Measurements from ENCODE around the gene KMT2B.

Gene KMT2B

DNA sequence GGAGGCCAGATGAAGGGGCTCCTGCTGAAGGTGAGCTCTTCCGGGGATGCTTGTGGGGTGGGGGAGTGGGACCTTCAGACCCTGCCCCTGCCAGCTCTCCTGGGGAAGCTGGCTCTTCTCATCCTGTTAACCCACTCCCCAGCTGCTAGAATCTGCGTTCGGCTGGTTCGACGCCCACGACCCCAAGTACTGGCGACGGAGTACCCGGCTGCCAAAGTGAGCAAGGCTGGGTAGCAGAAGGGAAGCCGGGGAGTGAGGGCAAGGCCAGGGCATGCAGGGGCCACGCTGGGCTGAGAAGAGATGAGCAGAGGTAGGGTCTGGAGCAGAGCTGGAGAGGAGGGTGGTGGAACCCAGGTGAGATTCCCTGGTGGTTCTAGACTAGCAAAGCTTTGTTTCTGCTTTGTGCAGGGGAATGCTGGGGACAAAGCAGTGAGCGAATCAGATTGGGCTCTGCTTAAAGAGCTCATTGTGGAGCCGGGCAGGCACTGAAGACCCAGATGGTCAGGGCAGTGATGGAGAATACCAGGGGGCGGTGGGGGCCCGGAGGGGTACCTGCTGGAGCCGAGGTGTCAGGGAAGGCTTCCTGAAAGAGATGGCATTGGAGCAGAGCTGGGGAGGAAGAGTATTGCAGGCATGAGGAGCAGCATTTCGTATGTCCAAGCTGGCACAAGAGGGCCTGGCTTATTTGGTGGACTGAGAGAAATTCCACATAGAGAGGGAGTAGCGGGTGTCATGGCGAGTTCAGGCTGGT is 10.3 kb downstream of the KMT2B start:
- POLR2A ChIA-PET, result interaction anchor here (0.5 to 4.3 kb wide), 3 partner anchors 9 to 393 kb away, joined by 3 to 20 read pairs (median 5); no protein-coding TSS in a partner anchor
- TF ChIP-seq, protein P1, sequence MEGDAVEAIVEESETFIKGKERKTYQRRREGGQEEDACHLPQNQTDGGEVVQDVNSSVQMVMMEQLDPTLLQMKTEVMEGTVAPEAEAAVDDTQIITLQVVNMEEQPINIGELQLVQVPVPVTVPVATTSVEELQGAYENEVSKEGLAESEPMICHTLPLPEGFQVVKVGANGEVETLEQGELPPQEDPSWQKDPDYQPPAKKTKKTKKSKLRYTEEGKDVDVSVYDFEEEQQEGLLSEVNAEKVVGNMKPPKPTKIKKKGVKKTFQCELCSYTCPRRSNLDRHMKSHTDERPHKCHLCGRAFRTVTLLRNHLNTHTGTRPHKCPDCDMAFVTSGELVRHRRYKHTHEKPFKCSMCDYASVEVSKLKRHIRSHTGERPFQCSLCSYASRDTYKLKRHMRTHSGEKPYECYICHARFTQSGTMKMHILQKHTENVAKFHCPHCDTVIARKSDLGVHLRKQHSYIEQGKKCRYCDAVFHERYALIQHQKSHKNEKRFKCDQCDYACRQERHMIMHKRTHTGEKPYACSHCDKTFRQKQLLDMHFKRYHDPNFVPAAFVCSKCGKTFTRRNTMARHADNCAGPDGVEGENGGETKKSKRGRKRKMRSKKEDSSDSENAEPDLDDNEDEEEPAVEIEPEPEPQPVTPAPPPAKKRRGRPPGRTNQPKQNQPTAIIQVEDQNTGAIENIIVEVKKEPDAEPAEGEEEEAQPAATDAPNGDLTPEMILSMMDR (IDR thresholded peaks at IDR 0.05; ENCODE audit: control extremely low read depth, extremely low read depth, low read depth, missing control alignments), result no peak
- CTCF ChIA-PET, result interaction anchor here (0.8 to 1.5 kb wide), 4 partner anchors 9 to 70 kb away, joined by 3 to 5 read pairs (median 4); partner anchors contain the start of gene IGFLR1
- no peak for DNase-seq (ENCODE audit: extremely low spot score)

DNA sequence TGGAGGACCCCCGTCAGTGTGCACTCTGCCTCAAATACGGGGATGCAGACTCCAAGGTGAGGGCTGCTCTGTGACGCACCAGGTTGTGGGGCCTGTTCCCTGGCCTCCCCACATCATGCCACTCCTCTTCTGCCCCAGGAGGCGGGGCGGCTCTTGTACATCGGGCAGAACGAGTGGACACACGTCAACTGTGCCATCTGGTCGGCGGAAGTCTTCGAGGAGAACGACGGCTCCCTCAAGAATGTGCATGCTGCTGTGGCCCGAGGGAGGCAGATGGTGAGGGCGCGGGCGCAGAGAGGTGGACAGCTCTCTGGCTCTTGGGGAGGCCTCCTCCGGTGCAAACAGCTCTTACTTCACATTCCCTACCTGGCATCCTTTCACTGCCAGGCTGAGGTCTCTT is 11.2 kb downstream of the KMT2B start:
- TF ChIP-seq, protein P1 (IDR thresholded peaks at IDR 0.05; ENCODE audit: control extremely low read depth, extremely low read depth, low read depth, missing control alignments), result no peak
- ChIA-PET CTCF (interaction anchor here (1.5 kb wide), 1 partner anchor 32 kb away, joined by 3 read pairs; no protein-coding TSS in a partner anchor), POLR2A (interaction anchor here (1.9 to 4.3 kb wide), 2 partner anchors 8 to 12 kb away, joined by 5 to 20 read pairs; no protein-coding TSS in a partner anchor)
- no peak for DNase-seq (ENCODE audit: extremely low spot score)

DNA sequence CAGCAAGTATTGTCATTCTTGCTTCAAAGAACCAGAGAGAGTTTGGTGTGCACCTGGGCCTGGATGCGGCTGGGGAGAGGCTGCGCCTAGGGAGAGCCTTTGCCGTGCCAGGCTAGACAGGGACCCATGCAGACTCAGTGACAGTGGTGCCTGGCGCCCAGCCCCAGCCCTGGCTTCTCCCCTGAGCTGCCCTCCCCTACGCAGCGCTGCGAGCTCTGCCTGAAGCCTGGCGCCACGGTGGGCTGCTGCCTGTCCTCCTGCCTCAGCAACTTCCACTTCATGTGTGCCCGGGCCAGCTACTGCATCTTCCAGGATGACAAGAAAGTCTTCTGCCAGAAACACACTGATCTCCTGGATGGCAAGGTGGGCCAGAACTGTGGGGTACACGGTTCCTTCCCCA is 12.0 kb downstream of the KMT2B start:
- TF ChIP-seq, protein P1 (IDR thresholded peaks at IDR 0.05; ENCODE audit: control extremely low read depth, extremely low read depth, low read depth, missing control alignments), result no peak
- DNase-seq (ENCODE audit: extremely low spot score), result no peak
- ChIA-PET POLR2A (interaction anchor here (1.7 to 4.3 kb wide), 2 partner anchors 11 kb away, joined by 8 to 20 read pairs; no protein-coding TSS in a partner anchor), CTCF (no interaction called here)

DNA sequence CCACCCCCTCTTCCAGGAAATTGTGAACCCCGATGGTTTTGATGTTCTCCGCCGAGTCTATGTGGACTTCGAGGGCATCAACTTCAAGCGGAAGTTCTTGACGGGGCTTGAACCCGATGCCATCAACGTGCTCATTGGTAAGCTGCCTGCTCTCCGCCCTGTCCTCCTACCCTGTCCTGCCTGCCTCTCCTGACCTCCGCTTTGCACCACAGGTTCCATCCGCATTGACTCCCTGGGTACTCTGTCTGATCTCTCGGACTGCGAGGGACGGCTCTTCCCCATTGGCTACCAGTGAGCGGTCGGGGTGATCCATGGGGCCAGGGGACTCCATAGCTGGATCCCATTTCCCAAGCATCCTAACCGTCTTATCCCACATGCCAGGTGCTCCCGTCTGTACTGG is 12.5 kb downstream of the KMT2B start:
- no peak for DNase-seq (ENCODE audit: extremely low spot score)
- POLR2A ChIA-PET, result interaction anchor here (0.9 to 1.7 kb wide), 2 partner anchors 10 to 14 kb away, joined by 3 to 8 read pairs; no protein-coding TSS in a partner anchor
- CTCF ChIA-PET, result interaction anchor here (1.1 kb wide), 1 partner anchor 12 kb away, joined by 3 read pairs; no protein-coding TSS in a partner anchor
- TF ChIP-seq, protein P1 (IDR thresholded peaks at IDR 0.05; ENCODE audit: control extremely low read depth, extremely low read depth, low read depth, missing control alignments), result no peak

DNA sequence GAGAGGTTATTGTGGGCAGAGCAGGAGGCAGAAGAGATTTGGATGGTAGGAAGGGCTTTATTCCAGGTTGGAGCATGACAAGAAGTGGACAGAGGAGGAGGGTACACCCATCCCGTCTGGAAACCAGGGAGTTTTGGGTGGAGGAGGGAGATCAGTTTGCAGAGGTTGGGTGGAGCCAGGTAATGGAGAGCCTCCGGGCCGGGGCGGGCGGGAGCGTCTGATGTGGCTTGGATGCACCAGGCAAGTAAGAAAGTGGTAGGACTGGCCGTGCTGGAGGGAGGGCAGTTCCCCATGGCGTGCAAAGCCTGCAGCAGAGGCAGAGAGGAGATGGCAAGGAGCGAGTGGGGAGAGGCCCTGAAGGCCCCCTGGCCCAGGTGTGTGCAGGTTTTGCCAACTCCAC is 13.6 kb downstream of the KMT2B start:
- CTCF ChIA-PET, result interaction anchor here (1.1 to 1.4 kb wide), 2 partner anchors 13 kb away, joined by 3 to 4 read pairs; partner anchors contain the start of genes PSENEN and U2AF1L4
- TF ChIP-seq, protein P1 (IDR thresholded peaks at IDR 0.05; ENCODE audit: control extremely low read depth, extremely low read depth, low read depth, missing control alignments), result no peak
- POLR2A ChIA-PET, result interaction anchor here (1.2 to 1.7 kb wide), 2 partner anchors 9 to 11 kb away, joined by 3 to 8 read pairs; no protein-coding TSS in a partner anchor
- no peak for DNase-seq (ENCODE audit: extremely low spot score)

DNA sequence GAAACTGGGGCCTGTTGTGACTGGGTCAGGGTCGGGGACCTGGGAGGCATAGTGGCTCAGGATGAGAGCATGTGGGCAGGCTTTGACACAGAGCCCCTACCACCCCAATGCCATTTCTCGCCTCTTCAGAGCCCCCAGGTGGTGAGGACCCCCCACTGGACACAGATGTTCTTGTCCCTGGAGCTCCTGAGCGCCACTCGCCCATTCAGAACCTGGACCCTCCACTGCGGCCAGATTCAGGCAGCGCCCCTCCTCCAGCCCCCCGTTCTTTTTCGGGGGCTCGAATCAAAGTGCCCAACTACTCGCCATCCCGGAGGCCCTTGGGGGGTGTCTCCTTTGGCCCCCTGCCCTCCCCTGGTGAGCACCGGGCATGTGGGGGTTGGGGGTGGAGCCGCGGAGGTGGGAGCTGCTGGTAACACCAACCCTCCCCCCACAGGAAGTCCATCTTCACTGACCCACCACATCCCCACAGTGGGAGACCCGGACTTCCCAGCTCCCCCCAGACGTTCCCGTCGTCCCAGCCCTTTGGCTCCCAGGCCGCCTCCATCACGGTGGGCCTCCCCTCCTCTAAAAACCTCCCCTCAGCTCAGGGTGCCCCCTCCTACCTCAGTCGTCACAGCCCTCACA is 14.1 kb downstream of the KMT2B start:
- ChIA-PET CTCF (interaction anchor here (1.4 kb wide), 1 partner anchor 13 kb away, joined by 4 read pairs; the partner anchor contains the start of genes PSENEN and U2AF1L4), POLR2A (interaction anchor here (0.8 to 1.7 kb wide), 4 partner anchors 8 to 16 kb away, joined by 3 to 8 read pairs (median 4); partner anchors contain the start of gene LIN37)
- TF ChIP-seq, protein P1 (IDR thresholded peaks at IDR 0.05; ENCODE audit: control extremely low read depth, extremely low read depth, low read depth, missing control alignments), result no peak
- no peak for DNase-seq (ENCODE audit: extremely low spot score)

Measured in GM10248 (cell line).